Subcutaneous abdominal adipose tissue (tissue), 5 donors: ENCODE data around the gene ZNF598.

ENCODE experiments used
- H3K27ac ChIP-seq: one replicate; pipeline ENCODE4 v1.7.0; 2013; ENCODE audit warnings: low read depth, mild to moderate bottlenecking, inconsistent platforms, low read length, moderate library complexity
- H3K27me3 ChIP-seq, 5 donors: one replicate each; pipeline ENCODE4 v1.7.0; 2013; ENCODE audit warnings: low read length in 5 of 5, inconsistent platforms in 1 of 5; ENCODE audit not compliant: control insufficient read depth in 5 of 5, insufficient read depth in 4 of 5
- H3K36me3 ChIP-seq, 5 donors: one replicate each; pipeline ENCODE4 v1.7.0; 2013; ENCODE audit warnings: low read length in 5 of 5; ENCODE audit not compliant: control insufficient read depth in 5 of 5, insufficient read depth in 5 of 5
- H3K4me1 ChIP-seq, 5 donors: one replicate each; pipeline ENCODE4 v1.7.0; 2013; ENCODE audit warnings: low read length in 5 of 5, mild to moderate bottlenecking in 3 of 5, moderate library complexity in 1 of 5; ENCODE audit not compliant: control insufficient read depth in 5 of 5, insufficient read depth in 5 of 5
- H3K4me3 ChIP-seq, 5 donors: one replicate each; pipeline ENCODE4 v1.7.0; 2013; ENCODE audit warnings: low read length in 5 of 5, low read depth in 1 of 5
- H3K9ac ChIP-seq, 5 donors: one replicate each; pipeline ENCODE4 v1.7.0; 2013; ENCODE audit warnings: low read length in 5 of 5, mild to moderate bottlenecking in 4 of 5, moderate library complexity in 3 of 5
- H3K9me3 ChIP-seq, 5 donors: one replicate each; pipeline ENCODE4 v1.7.0; 2013; ENCODE audit warnings: low read length in 5 of 5; ENCODE audit not compliant: control insufficient read depth in 5 of 5
- donor health status: healthy.
- donor health status: healthy.
- donor health status: healthy.
- donor health status: healthy.
- donor health status: healthy.

The ZNF598 gene

DNA sequence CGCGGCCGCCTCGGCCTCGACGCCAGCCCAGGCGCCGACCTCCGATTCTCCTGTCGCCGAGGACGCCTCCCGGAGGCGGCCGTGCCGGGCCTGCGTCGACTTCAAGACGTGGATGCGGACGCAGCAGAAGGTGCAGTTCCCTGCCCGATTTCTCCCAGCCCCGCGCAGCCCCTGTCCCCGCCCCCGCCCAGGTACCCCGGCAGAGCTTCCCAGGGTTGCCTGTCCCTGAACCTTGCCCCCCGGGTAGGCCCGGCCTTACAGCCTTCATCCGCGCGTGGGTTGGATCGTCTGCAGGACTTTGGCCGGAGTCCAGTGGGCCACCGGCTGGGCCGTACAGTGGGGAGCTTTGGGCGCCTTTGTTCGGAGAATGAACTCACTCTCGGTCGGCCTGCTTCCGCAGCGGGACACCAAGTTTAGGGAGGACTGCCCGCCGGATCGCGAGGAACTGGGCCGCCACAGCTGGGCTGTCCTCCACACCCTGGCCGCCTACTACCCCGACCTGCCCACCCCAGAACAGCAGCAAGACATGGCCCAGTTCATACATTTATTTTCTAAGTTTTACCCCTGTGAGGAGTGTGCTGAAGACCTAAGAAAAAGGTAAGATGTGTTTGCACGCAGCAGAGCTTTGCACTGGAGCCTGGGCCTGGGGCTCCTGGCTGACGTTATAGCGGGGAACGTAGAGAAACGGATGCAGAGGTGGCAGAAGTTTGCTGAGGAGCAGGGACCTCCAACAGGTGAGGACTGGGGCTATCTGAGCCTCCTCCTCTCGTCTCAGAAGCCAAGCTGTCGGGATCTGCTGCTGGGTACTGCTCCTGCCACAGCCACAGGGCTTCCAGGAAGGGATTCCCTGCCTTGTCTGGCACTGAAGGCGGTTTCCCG lies 25.0 kb downstream of the ZNF598 start:
- peaks cover 0 to 21% (median 18%) of the 10 kb centered on the region in 5 donors for H3K36me3 ChIP-seq
- H3K27me3 ChIP-seq, result peaks cover 26 to 40% (median 38%) of the 10 kb centered on the region in 5 donors
- peak overlapping the region; percentile 16 for H3K27ac ChIP-seq
- H3K4me1 ChIP-seq, result peaks cover 5 to 30% (median 21%) of the 10 kb centered on the region in 5 donors
- H3K9ac ChIP-seq, result peak overlapping the region in 4 of 5 donors; percentile 42 to 79 (median 61)
- no peaks in the 10 kb centered on the region for H3K9me3 ChIP-seq
- H3K4me3 ChIP-seq, result peak overlapping the region; percentile 24 to 80 (median 70)

DNA sequence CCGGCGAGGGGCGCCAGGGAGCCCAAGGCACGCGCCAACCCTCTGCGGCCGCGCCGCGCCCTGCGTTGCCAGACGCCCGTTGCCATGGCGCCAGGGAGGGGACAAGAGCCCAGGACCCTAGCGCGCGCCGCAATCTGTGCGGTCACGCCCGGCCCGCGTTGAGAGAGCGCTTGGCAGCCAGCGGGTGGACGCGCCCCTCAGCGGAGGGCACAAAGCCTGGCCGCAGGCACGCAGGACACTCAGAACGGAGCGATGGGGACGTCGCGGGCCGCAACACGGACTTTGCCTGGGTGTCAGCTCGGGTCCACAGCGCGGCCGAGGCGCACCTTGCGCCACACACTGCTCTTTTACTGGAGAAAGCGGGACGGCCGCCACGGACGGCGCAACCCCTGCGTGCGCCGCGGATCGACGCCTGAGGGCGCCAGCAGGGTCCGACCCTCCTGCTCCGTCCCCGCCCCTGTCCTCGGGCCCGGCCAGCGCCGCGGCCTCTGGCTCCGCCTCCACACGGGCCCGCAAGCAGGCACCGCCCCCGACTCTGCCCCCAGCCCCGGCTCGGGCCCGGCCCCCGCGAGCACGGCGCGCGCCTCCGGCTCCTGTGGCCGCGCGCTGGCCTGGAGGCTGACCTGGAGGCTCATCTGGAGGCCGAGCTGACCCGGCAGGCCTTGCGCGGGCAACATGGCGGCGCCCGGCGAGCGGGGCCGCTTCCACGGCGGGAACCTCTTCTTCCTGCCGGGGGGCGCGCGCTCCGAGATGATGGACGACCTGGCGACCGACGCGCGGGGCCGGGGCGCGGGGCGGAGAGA lies 25.9 kb downstream of the ZNF598 start, which contains the start of gene GFER:
Gene GFER (plus strand): TSS at position 650 of the 803 bp plus-strand sequence. CDS start 26 bp downstream, at position 676.
- H3K9me3 ChIP-seq, result no peaks in the 10 kb centered on the region
- peaks cover 0 to 22% (median 18%) of the 10 kb centered on the region in 5 donors for H3K36me3 ChIP-seq
- peak within 1 kb of the TSS in 4 of 5 donors; percentile 42 to 79 (median 67) for H3K9ac ChIP-seq
- H3K27ac ChIP-seq, result peak within 1 kb of the TSS; percentile 30
- H3K4me1 ChIP-seq, result peaks cover 5 to 34% (median 24%) of the 10 kb centered on the region in 5 donors
- H3K27me3 ChIP-seq, result peaks cover 20 to 40% (median 32%) of the 10 kb centered on the region in 5 donors
- H3K4me3 ChIP-seq, result peak within 1 kb of the TSS; percentile 24 to 80 (median 70)

- H3K9me3 ChIP-seq, result no peaks in the 10 kb centered on the region
- peak overlapping the region in 4 of 5 donors; percentile 0 to 69 (median 60) for H3K9ac ChIP-seq
- peak overlapping the region in 4 of 5 donors; percentile 66 to 80 (median 74) for H3K4me3 ChIP-seq
- peaks cover 5 to 34% (median 24%) of the 10 kb centered on the region in 5 donors for H3K4me1 ChIP-seq
- peaks cover 19 to 40% (median 34%) of the 10 kb centered on the region in 5 donors for H3K27me3 ChIP-seq
- H3K27ac ChIP-seq, result peak overlapping the region; percentile 30
- peaks cover 0 to 29% (median 24%) of the 10 kb centered on the region in 5 donors for H3K36me3 ChIP-seq
Measured at GRCh38 chr16:1982991-1983543, 26.6 kb downstream of the ZNF598 start.

- Histone ChIP-seq H3K27ac (no peak overlapping the region), H3K4me3 (no peak overlapping the region), H3K27me3 (peaks cover 19 to 41% (median 40%) of the 10 kb centered on the region in 5 donors), H3K4me1 (peaks cover 5 to 34% (median 24%) of the 10 kb centered on the region in 5 donors), H3K9me3 (no peaks in the 10 kb centered on the region), H3K9ac (no peak overlapping the region), H3K36me3 (peaks cover 0 to 36% (median 33%) of the 10 kb centered on the region in 5 donors)
Measured at GRCh38 chr16:1982013-1982433, 27.6 kb downstream of the ZNF598 start.

GRCh38 chr16:1981398-1981836 lies 28.2 kb downstream of the ZNF598 start, which contains the start of gene NOXO1:
TSS of gene NOXO1 (minus strand) at chr16:1981469. CDS start at chr16:1981179, 290 bp downstream.
- H3K4me3 ChIP-seq, result no peak within 1 kb of the TSS
- no peak within 1 kb of the TSS for H3K27ac ChIP-seq
- no peaks in the 10 kb centered on the region for H3K9me3 ChIP-seq
- H3K36me3 ChIP-seq, result peaks cover 0 to 36% (median 35%) of the 10 kb centered on the region in 5 donors
- no peak within 1 kb of the TSS for H3K9ac ChIP-seq
- H3K27me3 ChIP-seq, result peaks cover 19 to 46% (median 41%) of the 10 kb centered on the region in 5 donors
- peaks cover 5 to 34% (median 24%) of the 10 kb centered on the region in 5 donors for H3K4me1 ChIP-seq

- Histone ChIP-seq H3K9ac (no peak overlapping the region), H3K36me3 (peaks cover 0 to 36% (median 35%) of the 10 kb centered on the region in 5 donors), H3K4me1 (peaks cover 5 to 34% (median 24%) of the 10 kb centered on the region in 5 donors), H3K27ac (no peak overlapping the region), H3K27me3 (peaks cover 19 to 46% (median 43%) of the 10 kb centered on the region in 5 donors), H3K9me3 (no peaks in the 10 kb centered on the region), H3K4me3 (no peak overlapping the region)
Measured at GRCh38 chr16:1980770-1981087, 28.9 kb downstream of the ZNF598 start.

- H3K27ac ChIP-seq, result no peak overlapping the region
- H3K9me3 ChIP-seq, result no peaks in the 10 kb centered on the region
- no peak overlapping the region for H3K9ac ChIP-seq
- no peak overlapping the region for H3K4me3 ChIP-seq
- peaks cover 0 to 37% (median 36%) of the 10 kb centered on the region in 5 donors for H3K36me3 ChIP-seq
- peaks cover 19 to 50% (median 44%) of the 10 kb centered on the region in 5 donors for H3K27me3 ChIP-seq
- H3K4me1 ChIP-seq, result peaks cover 5 to 31% (median 21%) of the 10 kb centered on the region in 5 donors
Measured at GRCh38 chr16:1980030-1980769, 29.4 kb downstream of the ZNF598 start.

DNA sequence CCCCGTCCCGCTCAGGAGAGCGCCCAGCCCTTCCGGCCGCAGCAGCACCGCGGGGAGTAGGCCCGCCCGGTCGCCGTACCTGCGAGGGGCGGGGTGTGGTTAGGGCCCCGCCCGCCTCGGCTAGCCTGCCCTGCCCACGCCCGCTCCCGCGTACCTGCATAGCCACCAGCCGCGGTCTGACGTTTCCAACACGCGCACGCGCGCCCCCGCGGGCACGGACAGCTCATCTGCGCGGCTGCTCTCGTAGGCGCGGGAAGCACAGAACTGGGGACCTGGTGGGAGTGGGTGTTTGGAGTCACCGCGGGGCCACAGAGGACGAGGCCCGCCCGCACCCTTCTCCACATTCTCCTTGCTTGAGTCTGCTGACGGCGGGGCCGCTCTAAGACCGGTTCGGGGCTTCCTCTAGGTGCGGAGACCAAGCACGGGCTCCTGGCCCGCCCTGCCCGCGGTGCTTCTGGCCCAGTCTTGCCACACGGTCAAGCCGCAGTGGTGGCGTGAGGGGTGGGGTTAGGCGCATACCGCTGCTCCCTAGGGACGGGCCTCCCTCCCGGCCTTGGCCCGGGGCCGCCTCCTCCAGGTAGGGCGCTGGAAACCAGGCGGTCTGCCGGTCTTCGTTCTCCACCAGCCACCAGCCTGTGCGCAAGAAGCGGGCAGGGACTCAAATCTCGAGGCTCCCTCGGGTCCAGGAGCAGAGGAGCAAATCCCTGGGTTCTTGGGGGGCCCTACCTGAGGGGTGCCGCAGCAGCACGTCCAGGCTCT lies 30.2 kb downstream of the ZNF598 start:
- peaks cover 0 to 44% (median 43%) of the 10 kb centered on the region in 5 donors for H3K36me3 ChIP-seq
- H3K9me3 ChIP-seq, result no peaks in the 10 kb centered on the region
- no peak overlapping the region for H3K4me3 ChIP-seq
- H3K9ac ChIP-seq, result no peak overlapping the region
- H3K27me3 ChIP-seq, result peaks cover 19 to 55% (median 46%) of the 10 kb centered on the region in 5 donors
- peaks cover 0 to 24% (median 14%) of the 10 kb centered on the region in 5 donors for H3K4me1 ChIP-seq
- no peak overlapping the region for H3K27ac ChIP-seq
